SK-N-SH (cell line): Measurements from ENCODE around the gene HUS1.
"Not testable (repeated sequence)": the region's sequence is repeated elsewhere in the genome, so short reads cannot be mapped to it uniquely, and the experiment has no call there.

Experiments used
- CHD2 ChIP-seq: fragments of 150-350 bp; IDR thresholded peaks from 2 replicates; pipeline ENCODE4 v1.6.1; 2018; ENCODE audit warnings: low read length; ENCODE audit not compliant: partially characterized antibody
- CTCF ChIP-seq: fragments of 200-600 bp; sonication (generic); IDR thresholded peaks from 2 replicates; pipeline ENCODE4 v1.6.1; 2017; ENCODE audit warnings: antibody characterized with exemption, mild to moderate bottlenecking, moderate library complexity
- RFX5 ChIP-seq: IDR thresholded peaks from 2 replicates; pipeline ENCODE4 v1.6.1; 2012; ENCODE audit warnings: mild to moderate bottlenecking, improper control_type of control experiment, low read length
- RXRA ChIP-seq: IDR thresholded peaks from 2 replicates; pipeline ENCODE4 v1.4.0; 2012; ENCODE audit warnings: low read depth, mild to moderate bottlenecking, borderline replicate concordance
- TAF1 ChIP-seq: IDR thresholded peaks from 2 replicates; pipeline ENCODE4 v1.6.1; 2012; ENCODE audit warnings: low read depth, mild to moderate bottlenecking, low read length, moderate library complexity, borderline replicate concordance

GRCh38 chr7:48000164-48000563 lies 20.7 kb upstream of the HUS1 start:
- not testable (repeated sequence) for TF ChIP-seq CTCF, CHD2, TAF1, RXRA, RFX5
